ENCODE data around the gene NRIP1.

NRIP1 gene

GRCh38 chr21:15051644-15052458, 12.9 kb downstream of the NRIP1 start:
- TF ChIP-seq, protein P1, sequence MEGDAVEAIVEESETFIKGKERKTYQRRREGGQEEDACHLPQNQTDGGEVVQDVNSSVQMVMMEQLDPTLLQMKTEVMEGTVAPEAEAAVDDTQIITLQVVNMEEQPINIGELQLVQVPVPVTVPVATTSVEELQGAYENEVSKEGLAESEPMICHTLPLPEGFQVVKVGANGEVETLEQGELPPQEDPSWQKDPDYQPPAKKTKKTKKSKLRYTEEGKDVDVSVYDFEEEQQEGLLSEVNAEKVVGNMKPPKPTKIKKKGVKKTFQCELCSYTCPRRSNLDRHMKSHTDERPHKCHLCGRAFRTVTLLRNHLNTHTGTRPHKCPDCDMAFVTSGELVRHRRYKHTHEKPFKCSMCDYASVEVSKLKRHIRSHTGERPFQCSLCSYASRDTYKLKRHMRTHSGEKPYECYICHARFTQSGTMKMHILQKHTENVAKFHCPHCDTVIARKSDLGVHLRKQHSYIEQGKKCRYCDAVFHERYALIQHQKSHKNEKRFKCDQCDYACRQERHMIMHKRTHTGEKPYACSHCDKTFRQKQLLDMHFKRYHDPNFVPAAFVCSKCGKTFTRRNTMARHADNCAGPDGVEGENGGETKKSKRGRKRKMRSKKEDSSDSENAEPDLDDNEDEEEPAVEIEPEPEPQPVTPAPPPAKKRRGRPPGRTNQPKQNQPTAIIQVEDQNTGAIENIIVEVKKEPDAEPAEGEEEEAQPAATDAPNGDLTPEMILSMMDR (IDR thresholded peaks at IDR 0.05; ENCODE audit: low read depth, low read length, missing control alignments): no peak
- in situ Hi-C loops (cut with HindIII; ENCODE audit: low sequenced_read_pairs): no loop called here
- DNase-seq (ENCODE audit: low read depth): no peak
- no peak overlapping the region for H3K4me3 ChIP-seq (ENCODE audit: low read depth, low read length)

DNA sequence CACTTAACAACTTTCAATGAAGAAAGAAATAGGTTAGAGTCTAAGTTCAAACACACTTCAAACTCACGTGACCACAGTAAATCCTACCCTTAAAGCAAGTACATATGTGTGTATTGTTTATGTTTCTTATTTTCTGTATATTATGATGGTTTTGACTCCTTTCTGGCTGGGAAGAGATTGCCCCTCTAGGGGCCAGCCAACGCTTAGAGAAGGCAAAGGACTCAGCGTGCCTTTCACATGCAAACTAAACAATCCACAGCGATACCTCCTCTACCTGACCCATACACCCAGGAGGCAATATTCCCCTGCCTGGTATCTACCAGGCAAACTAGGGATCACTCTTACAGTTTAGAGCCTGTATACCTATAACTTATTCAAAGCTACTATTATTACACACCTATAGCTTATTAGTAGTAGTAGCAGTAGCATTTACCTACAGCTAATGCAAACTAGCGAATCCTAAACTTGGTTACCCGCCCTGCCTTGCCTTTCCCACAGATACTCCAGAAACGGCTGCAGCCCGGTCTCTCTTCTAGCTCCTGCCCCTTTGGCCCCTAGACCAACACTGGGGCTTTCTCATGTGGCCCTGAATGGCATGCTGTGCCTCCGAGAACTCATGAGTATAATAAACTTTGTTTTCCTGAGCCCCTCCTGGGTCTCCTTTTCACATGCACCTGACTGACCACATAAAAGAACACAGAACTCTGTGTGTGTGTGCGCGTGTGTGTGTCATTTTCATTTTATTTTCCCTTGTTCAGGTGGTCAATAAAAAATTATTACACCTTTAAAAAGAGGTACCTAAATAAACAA, 14.0 kb downstream of the NRIP1 start:
- H3K4me3 ChIP-seq (ENCODE audit: low read depth, low read length): no peak overlapping the region
- no peak for DNase-seq (ENCODE audit: low read depth)
- TF ChIP-seq, protein P1 (IDR thresholded peaks at IDR 0.05; ENCODE audit: low read depth, low read length, missing control alignments): no peak
- in situ Hi-C loops (cut with HindIII; ENCODE audit: low sequenced_read_pairs): no loop called here

DNA sequence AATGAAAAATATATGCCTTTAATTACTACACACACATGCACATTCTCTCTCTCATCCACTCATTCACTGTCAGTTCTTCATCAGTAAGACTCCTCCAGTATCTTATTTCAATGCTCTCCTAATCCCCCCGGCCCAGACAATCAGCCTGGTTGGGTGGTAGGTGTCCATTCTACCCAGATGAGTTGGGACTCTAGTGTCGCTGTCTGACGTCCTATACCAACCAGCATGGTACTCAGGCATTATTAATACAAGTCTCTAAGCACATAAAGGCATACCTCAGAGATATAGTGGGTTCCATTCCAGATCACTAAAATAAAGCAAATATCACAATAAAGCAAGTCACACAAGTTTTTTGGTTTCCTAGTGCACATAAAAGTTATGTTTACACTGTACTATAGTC, 19.8 kb downstream of the NRIP1 start:
- no peak for DNase-seq (ENCODE audit: low read depth)
- in situ Hi-C loops (cut with HindIII; ENCODE audit: low sequenced_read_pairs): no loop called here
- H3K4me3 ChIP-seq (ENCODE audit: low read depth, low read length): no peak overlapping the region
- TF ChIP-seq, protein P1 (IDR thresholded peaks at IDR 0.05; ENCODE audit: low read depth, low read length, missing control alignments): no peak

GRCh38 chr21:15042531-15042930, 22.3 kb downstream of the NRIP1 start:
- TF ChIP-seq, protein P1 (IDR thresholded peaks at IDR 0.05; ENCODE audit: low read depth, low read length, missing control alignments): no peak
- no peak for DNase-seq (ENCODE audit: low read depth)
- no peak overlapping the region for H3K4me3 ChIP-seq (ENCODE audit: low read depth, low read length)
- in situ Hi-C loops (cut with HindIII; ENCODE audit: low sequenced_read_pairs): no loop called here

DNA sequence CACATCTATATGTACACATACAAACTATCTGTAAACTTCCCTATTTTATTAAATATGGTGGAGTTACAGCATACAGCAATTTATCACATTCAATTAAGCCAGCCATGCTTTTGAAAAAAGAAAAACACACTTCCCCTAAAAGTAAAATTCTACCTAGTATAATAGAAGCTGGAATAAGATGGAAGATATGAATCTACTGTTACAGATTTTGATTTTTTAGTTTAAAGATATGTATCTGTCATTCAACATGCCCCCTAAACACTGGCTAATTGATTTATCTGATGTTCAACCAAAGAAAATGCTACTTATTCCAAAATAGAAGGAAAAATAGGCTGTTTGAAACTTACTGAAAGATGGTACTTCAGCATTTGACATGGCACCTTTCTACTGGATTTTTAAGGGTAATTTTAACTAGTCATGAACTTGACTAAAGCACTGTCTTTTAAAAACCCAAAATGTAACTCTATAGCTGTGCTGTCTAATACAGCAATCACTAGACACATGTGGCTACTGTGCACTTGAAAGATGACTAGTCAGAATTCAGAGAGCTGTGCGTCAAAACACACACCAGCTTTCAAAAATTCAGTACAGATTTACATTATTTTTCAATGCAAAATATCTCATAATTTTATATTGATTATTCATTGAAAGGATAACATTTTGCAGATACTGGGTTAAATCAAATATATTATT, 25.0 kb downstream of the NRIP1 start:
- in situ Hi-C loops (cut with HindIII; ENCODE audit: low sequenced_read_pairs): no loop called here
- H3K4me3 ChIP-seq (ENCODE audit: low read depth, low read length): no peak overlapping the region
- TF ChIP-seq, protein P1 (IDR thresholded peaks at IDR 0.05; ENCODE audit: low read depth, low read length, missing control alignments): no peak
- DNase-seq (ENCODE audit: low read depth): no peak

- H3K4me3 ChIP-seq (ENCODE audit: low read depth, low read length): no peak overlapping the region
- no peak for DNase-seq (ENCODE audit: low read depth)
- in situ Hi-C loops (cut with HindIII; ENCODE audit: low sequenced_read_pairs): no loop called here
- TF ChIP-seq, protein P1 (IDR thresholded peaks at IDR 0.05; ENCODE audit: low read depth, low read length, missing control alignments): no peak
Measured at GRCh38 chr21:15037900-15038293, 26.9 kb downstream of the NRIP1 start.

All from astrocyte of the cerebellum (primary cell).